22Rv1 (cell line): ENCODE data around the gene CTBP2.

Experiments used
- ZFX ChIP-seq: fragments of 450-650 bp; IDR thresholded peaks from 2 replicates; pipeline ENCODE4 v1.6.1; 2017; ENCODE audit warnings: antibody characterized with exemption, borderline replicate concordance
- TF ChIP-seq, protein P1 (sequence below): fragments of 450-650 bp; IDR thresholded peaks from 2 replicates; pipeline ENCODE4 v1.5.1; 2017; ENCODE audit warnings: mild to moderate bottlenecking

DNA sequence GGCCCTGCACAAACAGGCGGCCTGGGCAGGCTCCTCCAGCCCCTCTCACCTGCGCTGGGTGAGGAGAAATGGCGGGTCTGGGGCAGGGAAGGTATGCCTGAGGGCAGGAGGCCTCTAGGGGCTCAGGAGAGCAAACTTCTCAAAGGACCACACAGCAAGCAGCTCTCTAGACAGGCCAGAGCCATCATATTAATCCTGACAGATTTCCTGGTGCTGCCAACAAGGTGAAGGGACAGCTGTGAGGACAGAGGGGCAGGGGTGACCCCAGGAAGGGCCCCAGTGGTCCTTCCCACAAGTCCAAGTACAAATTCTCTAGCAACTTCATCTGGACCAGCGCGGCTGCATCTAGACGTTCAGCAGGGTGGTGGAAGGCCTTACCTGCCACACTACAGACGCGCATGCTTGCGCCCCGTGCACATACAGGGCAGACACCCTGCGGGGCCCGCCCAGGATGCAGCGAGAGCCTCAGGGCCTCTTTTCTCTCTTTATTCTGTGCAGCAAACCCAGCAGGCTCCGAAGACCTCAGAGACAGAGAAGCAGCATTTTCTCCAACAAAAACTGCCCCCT, 156.4 kb downstream of the CTBP2 start:
- TF ChIP-seq, protein P1, sequence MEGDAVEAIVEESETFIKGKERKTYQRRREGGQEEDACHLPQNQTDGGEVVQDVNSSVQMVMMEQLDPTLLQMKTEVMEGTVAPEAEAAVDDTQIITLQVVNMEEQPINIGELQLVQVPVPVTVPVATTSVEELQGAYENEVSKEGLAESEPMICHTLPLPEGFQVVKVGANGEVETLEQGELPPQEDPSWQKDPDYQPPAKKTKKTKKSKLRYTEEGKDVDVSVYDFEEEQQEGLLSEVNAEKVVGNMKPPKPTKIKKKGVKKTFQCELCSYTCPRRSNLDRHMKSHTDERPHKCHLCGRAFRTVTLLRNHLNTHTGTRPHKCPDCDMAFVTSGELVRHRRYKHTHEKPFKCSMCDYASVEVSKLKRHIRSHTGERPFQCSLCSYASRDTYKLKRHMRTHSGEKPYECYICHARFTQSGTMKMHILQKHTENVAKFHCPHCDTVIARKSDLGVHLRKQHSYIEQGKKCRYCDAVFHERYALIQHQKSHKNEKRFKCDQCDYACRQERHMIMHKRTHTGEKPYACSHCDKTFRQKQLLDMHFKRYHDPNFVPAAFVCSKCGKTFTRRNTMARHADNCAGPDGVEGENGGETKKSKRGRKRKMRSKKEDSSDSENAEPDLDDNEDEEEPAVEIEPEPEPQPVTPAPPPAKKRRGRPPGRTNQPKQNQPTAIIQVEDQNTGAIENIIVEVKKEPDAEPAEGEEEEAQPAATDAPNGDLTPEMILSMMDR: no peak
- TF ChIP-seq ZFX: no peak
